Amniotic stem cell (primary cell): Measurements from ENCODE around the gene CDYL.
"Not testable (repeated sequence)": the region's sequence is repeated elsewhere in the genome, so short reads cannot be mapped to it uniquely, and the experiment has no call there.

Experiments used
- DNase-seq: peaks from one replicate; lab custom pipeline; 2025; lab: John Stamatoyannopoulos, UW

CDYL gene

GRCh38 chr6:4848382-4849068 lies 72.3 kb downstream of the CDYL start:
- no peak for DNase-seq

GRCh38 chr6:4849226-4850022 lies 73.2 kb downstream of the CDYL start:
- DNase-seq, result no peak

GRCh38 chr6:4851035-4851434 lies 74.8 kb downstream of the CDYL start:
- DNase-seq, result no peak

GRCh38 chr6:4852186-4852585 lies 76.0 kb downstream of the CDYL start:
- not testable (repeated sequence) for DNase-seq

- no peak for DNase-seq
Measured at GRCh38 chr6:4852938-4853337, 76.7 kb downstream of the CDYL start.

- DNase-seq, result no peak
Measured at GRCh38 chr6:4853349-4853748, 77.1 kb downstream of the CDYL start.

- no peak for DNase-seq
Measured at GRCh38 chr6:4853782-4854511, 77.7 kb downstream of the CDYL start.

- DNase-seq, result no peak
Measured at GRCh38 chr6:4856785-4857184, 80.6 kb downstream of the CDYL start.

- DNase-seq, result no peak
Measured at GRCh38 chr6:4858194-4859015, 82.2 kb downstream of the CDYL start.

GRCh38 chr6:4860387-4860786 lies 84.2 kb downstream of the CDYL start:
- DNase-seq, result no peak

- DNase-seq, result no peak
Measured at GRCh38 chr6:4861564-4861963, 85.4 kb downstream of the CDYL start.

GRCh38 chr6:4864519-4864918 lies 88.3 kb downstream of the CDYL start:
- DNase-seq, result no peak

GRCh38 chr6:4865006-4865405 lies 88.8 kb downstream of the CDYL start:
- not testable (repeated sequence) for DNase-seq

- no peak for DNase-seq
Measured at GRCh38 chr6:4870821-4871494, 94.8 kb downstream of the CDYL start.

- DNase-seq, result no peak
Measured at GRCh38 chr6:4871825-4872224, 95.6 kb downstream of the CDYL start.

GRCh38 chr6:4872841-4873240 lies 96.6 kb downstream of the CDYL start:
- no peak for DNase-seq

- DNase-seq, result no peak
Measured at GRCh38 chr6:4873928-4874327, 97.7 kb downstream of the CDYL start.

GRCh38 chr6:4879741-4880275 lies 103.6 kb downstream of the CDYL start:
- no peak for DNase-seq

GRCh38 chr6:4880363-4880762 lies 104.2 kb downstream of the CDYL start:
- DNase-seq, result no peak

- DNase-seq, result no peak
Measured at GRCh38 chr6:4883298-4883697, 107.1 kb downstream of the CDYL start.
